HEK293 (cell line): ENCODE data around the gene OR10AD1.
A peak's percentile ranks its signal among the peaks of the same experiment; 100 is the strongest.
"Not testable (repeated sequence)": the region's sequence is repeated elsewhere in the genome, so short reads cannot be mapped to it uniquely, and the experiment has no call there.

Experiments used
- CTCF ChIA-PET: fragments of 350-600 bp; formaldehyde crosslinking; extraction: SDS; loops from one replicate; lab custom pipeline; 2021; ENCODE audit warnings: antibody characterized with exemption; lab: Yijun Ruan, JAX
- POLR2A ChIA-PET: fragments of 300-600 bp; formaldehyde crosslinking; extraction: SDS; loops from one replicate; lab custom pipeline; 2020; ENCODE audit warnings: antibody characterized with exemption, inconsistent platforms; lab: Yijun Ruan, JAX
- H3K27ac ChIP-seq: fragments of 200-500 bp; sonication (Bioruptor generic); 2 replicates; pipeline ENCODE4 v1.5.1; 2014; ENCODE audit warnings: low read depth, low read length, control low read depth, inconsistent platforms; ENCODE audit errors: extremely low read depth
- H3K36me3 ChIP-seq, 2 experiments: fragments of 200-500 bp in 1 of 2; sonication (Bioruptor generic) in 1 of 2; 1 replicate in 1 of 2; 2 replicates in 1 of 2; pipeline ENCODE4 v1.5.1; 2014 to 2017; ENCODE audit warnings: inconsistent platforms in 2 of 2, low read length in 2 of 2; ENCODE audit not compliant: control insufficient read depth in 2 of 2, insufficient read depth in 1 of 2
- H3K4me1 ChIP-seq: fragments of 200-500 bp; sonication (Bioruptor generic); 2 replicates; pipeline ENCODE4 v1.5.1; 2014; ENCODE audit warnings: mild to moderate bottlenecking, low read length, inconsistent platforms; ENCODE audit not compliant: control insufficient read depth, insufficient read depth
- H3K4me3 ChIP-seq: 2 replicates; pipeline ENCODE4 v1.5.1; 2011; ENCODE audit warnings: low read depth, mild to moderate bottlenecking, control low read depth, low read length, moderate library complexity
- H3K9me3 ChIP-seq: fragments of 200-500 bp; sonication (Bioruptor generic); 2 replicates; pipeline ENCODE4 v1.5.1; 2014; ENCODE audit warnings: low read depth, low read length, inconsistent platforms; ENCODE audit not compliant: control insufficient read depth, insufficient read depth
- REST ChIP-seq: fragments of 450-650 bp; formaldehyde crosslinking; IDR thresholded peaks from 2 replicates; pipeline ENCODE4 v1.5.1; 2016; ENCODE audit warnings: missing biosample characterization, missing genetic modification characterization
- ZBTB11 ChIP-seq: fragments of 450-650 bp; formaldehyde crosslinking; conservative IDR thresholded peaks from 2 replicates; pipeline ENCODE4 v1.5.1; 2016; ENCODE audit warnings: low read depth, missing biosample characterization, missing genetic modification characterization
- ZNF146 ChIP-seq: fragments of 450-650 bp; formaldehyde crosslinking; IDR thresholded peaks from 2 replicates; pipeline ENCODE4 v1.5.1; 2016; ENCODE audit warnings: missing biosample characterization, missing genetic modification characterization
- ZNF202 ChIP-seq: fragments of 450-650 bp; formaldehyde crosslinking; IDR thresholded peaks from 2 replicates; pipeline ENCODE4 v1.5.1; 2016; ENCODE audit warnings: missing biosample characterization, missing genetic modification characterization, borderline replicate concordance
- ZNF354C ChIP-seq: fragments of 450-650 bp; formaldehyde crosslinking; IDR thresholded peaks from 2 replicates; pipeline ENCODE4 v1.5.1; 2016; ENCODE audit warnings: missing biosample characterization, missing genetic modification characterization, low read depth, borderline replicate concordance
- ZNF426 ChIP-seq: fragments of 450-650 bp; formaldehyde crosslinking; IDR thresholded peaks from 2 replicates; pipeline ENCODE4 v1.5.1; 2017; ENCODE audit warnings: missing biosample characterization, missing genetic modification characterization, mild to moderate bottlenecking, inconsistent platforms, moderate library complexity
- ZNF433 ChIP-seq: fragments of 450-650 bp; formaldehyde crosslinking; IDR thresholded peaks from 2 replicates; pipeline ENCODE4 v1.5.1; 2016; ENCODE audit warnings: missing biosample characterization, missing genetic modification characterization, low read depth
- ZNF514 ChIP-seq: fragments of 450-650 bp; formaldehyde crosslinking; IDR thresholded peaks from 2 replicates; pipeline ENCODE4 v1.5.1; 2016; ENCODE audit warnings: missing biosample characterization, missing genetic modification characterization
- ZNF560 ChIP-seq: fragments of 450-650 bp; formaldehyde crosslinking; IDR thresholded peaks from 2 replicates; pipeline ENCODE4 v1.5.1; 2017; ENCODE audit warnings: missing biosample characterization, missing genetic modification characterization, borderline replicate concordance
- ZNF629 ChIP-seq: fragments of 450-650 bp; formaldehyde crosslinking; IDR thresholded peaks from 2 replicates; pipeline ENCODE4 v1.5.1; 2017; ENCODE audit warnings: missing biosample characterization, missing genetic modification characterization
- ZNF654 ChIP-seq: fragments of 450-650 bp; formaldehyde crosslinking; IDR thresholded peaks from 2 replicates; pipeline ENCODE4 v1.5.1; 2016; ENCODE audit warnings: low read depth, missing biosample characterization, missing genetic modification characterization
- ZNF664 ChIP-seq: fragments of 450-650 bp; formaldehyde crosslinking; IDR thresholded peaks from 2 replicates; pipeline ENCODE4 v1.5.1; 2016; ENCODE audit warnings: missing biosample characterization, missing genetic modification characterization
- ZNF704 ChIP-seq: fragments of 450-650 bp; formaldehyde crosslinking; IDR thresholded peaks from 2 replicates; pipeline ENCODE4 v1.5.1; 2016; ENCODE audit warnings: missing biosample characterization, missing genetic modification characterization
- ZXDB ChIP-seq: fragments of 450-650 bp; formaldehyde crosslinking; IDR thresholded peaks from 2 replicates; pipeline ENCODE4 v1.5.1; 2016; ENCODE audit warnings: missing biosample characterization, missing genetic modification characterization
- TF ChIP-seq, protein P1 (sequence below): fragments of 450-650 bp; formaldehyde crosslinking; IDR thresholded peaks from 2 replicates; pipeline ENCODE4 v1.5.1; 2016; ENCODE audit warnings: missing biosample characterization, missing genetic modification characterization

The OR10AD1 gene

DNA sequence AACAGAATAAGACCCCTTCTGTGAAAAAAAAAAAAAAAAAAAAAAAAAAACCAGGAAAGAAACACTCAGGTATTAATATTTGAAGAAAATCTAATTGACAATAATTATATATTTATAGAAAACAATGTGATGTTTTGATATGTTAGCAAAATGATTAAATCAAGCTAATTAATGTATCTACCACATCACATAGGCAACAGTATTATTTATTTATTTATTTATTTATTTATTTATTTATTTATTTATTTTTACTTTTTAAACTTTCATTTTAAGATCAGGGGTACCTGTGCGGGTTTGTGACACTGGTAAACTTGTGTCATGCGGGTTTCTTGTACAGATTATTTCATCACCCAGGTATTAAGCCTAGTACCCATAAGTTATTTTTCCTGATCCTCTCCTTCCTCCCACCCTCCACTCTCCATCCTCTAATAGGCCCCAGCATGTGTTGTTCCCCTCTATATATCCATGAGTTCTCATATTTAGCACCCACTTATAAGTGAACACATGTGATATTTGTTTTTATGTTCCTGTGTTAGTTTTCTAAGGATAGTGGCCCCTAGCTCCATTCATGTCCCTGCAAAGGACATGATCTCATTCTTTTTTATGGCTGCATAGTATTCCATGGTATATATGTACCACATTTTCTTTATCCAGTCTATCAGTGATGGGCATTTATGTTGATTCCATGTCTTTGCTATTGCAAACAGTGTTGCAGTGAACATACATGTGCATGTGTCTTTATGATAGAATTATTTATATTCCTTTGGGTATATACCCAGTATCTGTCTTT lies 28.3 kb upstream of the OR10AD1 start (continued):
- TF ChIP-seq ZNF514 (tag by site-specific recombination) (0 out of 2 replicates have a peak, but pooled peaks have one; percentile 62), ZNF664 (tag by site-specific recombination) (peak; percentile 37; the same call in 1 of the 2 replicates), ZNF560 (tag by site-specific recombination) (peak; percentile 50; the same call in 1 of the 2 replicates), ZXDB (tag by site-specific recombination) (peak; percentile 51), ZBTB11 (tag by site-specific recombination) (peak; percentile 78), ZNF654 (tag by site-specific recombination) (peak; percentile 35), ZNF426 (tag by site-specific recombination) (peak; percentile 77), ZNF704 (tag by site-specific recombination) (0 out of 2 replicates have a peak, but pooled peaks have one; percentile 22), ZNF354C (0 out of 2 replicates have a peak, but pooled peaks have one; percentile 61), ZNF433 (tag by site-specific recombination) (peak; percentile 71), ZNF629 (tag by site-specific recombination) (0 out of 2 replicates have a peak, but pooled peaks have one; percentile 13), REST (0 out of 2 replicates have a peak, but pooled peaks have one; percentile 57), ZNF202 (tag by site-specific recombination) (0 out of 2 replicates have a peak, but pooled peaks have one; percentile 67)

- TF ChIP-seq ZNF146, result peak; percentile 82
- TF ChIP-seq, protein P1, sequence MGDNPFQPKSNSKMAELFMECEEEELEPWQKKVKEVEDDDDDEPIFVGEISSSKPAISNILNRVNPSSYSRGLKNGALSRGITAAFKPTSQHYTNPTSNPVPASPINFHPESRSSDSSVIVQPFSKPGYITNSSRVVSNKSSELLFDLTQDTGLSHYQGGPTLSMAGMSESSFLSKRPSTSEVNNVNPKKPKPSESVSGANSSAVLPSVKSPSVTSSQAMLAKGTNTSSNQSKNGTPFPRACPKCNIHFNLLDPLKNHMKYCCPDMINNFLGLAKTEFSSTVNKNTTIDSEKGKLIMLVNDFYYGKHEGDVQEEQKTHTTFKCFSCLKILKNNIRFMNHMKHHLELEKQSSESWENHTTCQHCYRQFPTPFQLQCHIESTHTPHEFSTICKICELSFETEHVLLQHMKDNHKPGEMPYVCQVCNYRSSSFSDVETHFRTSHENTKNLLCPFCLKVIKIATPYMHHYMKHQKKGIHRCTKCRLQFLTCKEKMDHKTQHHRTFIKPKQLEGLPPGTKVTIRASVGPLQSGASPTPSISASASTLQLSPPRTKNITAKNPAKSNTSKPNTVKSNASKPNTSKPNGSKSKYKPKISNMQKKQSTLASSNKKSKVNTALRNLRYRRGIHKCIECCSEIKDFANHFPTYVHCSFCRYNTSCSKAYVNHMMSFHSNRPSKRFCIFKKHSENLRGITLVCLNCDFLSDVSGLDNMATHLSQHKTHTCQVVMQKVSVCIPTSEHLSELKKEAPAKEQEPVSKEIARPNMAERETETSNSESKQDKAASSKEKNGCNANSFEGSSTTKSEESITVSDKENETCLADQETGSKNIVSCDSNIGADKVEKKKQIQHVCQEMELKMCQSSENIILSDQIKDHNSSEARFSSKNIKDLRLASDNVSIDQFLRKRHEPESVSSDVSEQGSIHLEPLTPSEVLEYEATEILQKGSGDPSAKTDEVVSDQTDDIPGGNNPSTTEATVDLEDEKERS, result 0 out of 2 replicates have a peak, but pooled peaks have one; percentile 19
- CTCF ChIA-PET, H3K4me1 ChIP-seq, H3K4me3 ChIP-seq, H3K9me3 ChIP-seq, H3K27ac ChIP-seq, H3K36me3 ChIP-seq, POLR2A ChIA-PET: not testable (repeated sequence)
These were observed 21.4 kb upstream of the OR10AD1 start for GRCh38 chr12:48224533-48224932.
